T-helper 2 cell treated with Interferon-gamma antibody and Interleukin-4, amounts not matched to agents 5 μg/mL and 100 μg/mL, for 36 hours (primary cell): ENCODE measurements around the gene ICA1.
A peak's percentile ranks its signal among the peaks of the same experiment; 100 is the strongest.
"Not testable (repeated sequence)": the region's sequence is repeated elsewhere in the genome, so short reads cannot be mapped to it uniquely, and the experiment has no call there.

ENCODE experiments used
- DNase-seq: peaks from one replicate; pipeline ENCODE4 v3.0.0; 2021; ENCODE audit warnings: low spot score
- H3K27ac Mint-ChIP-seq: one replicate; pipeline ENCODE4 v1.8.0; 2021; ENCODE audit warnings: mild to moderate bottlenecking, mixed read lengths
- H3K27me3 Mint-ChIP-seq: one replicate; pipeline ENCODE4 v1.8.0; 2021; ENCODE audit warnings: low read depth, mixed read lengths
- H3K36me3 Mint-ChIP-seq: one replicate; pipeline ENCODE4 v1.8.0; 2021; ENCODE audit warnings: low read depth, mixed read lengths
- H3K4me1 Mint-ChIP-seq: one replicate; pipeline ENCODE4 v1.8.0; 2021; ENCODE audit warnings: low read depth, mixed read lengths
- H3K4me3 Mint-ChIP-seq: one replicate; pipeline ENCODE4 v1.8.0; 2022; ENCODE audit warnings: mild to moderate bottlenecking, moderate library complexity, mixed read lengths
- H3K9me3 Mint-ChIP-seq: one replicate; pipeline ENCODE4 v1.8.0; 2021; ENCODE audit warnings: mixed read lengths

ICA1 gene

GRCh38 chr7:8109196-8110022 lies 152.6 kb downstream of the ICA1 start:
- Mint-ChIP-seq H3K4me1 (peaks cover 34% of the 10 kb centered on the region), H3K27me3 (no peaks in the 10 kb centered on the region), H3K4me3 (no peak overlapping the region), H3K9me3 (peaks cover 6% of the 10 kb centered on the region), H3K27ac (no peak overlapping the region), H3K36me3 (peaks cover 4% of the 10 kb centered on the region)
- no peak for DNase-seq

GRCh38 chr7:8105449-8106095 lies 156.4 kb downstream of the ICA1 start:
- Mint-ChIP-seq H3K36me3 (peaks cover 5% of the 10 kb centered on the region), H3K27me3 (no peaks in the 10 kb centered on the region), H3K4me3 (no peak overlapping the region), H3K27ac (peak overlapping the region; percentile 56), H3K4me1 (peaks cover 18% of the 10 kb centered on the region), H3K9me3 (peaks cover 22% of the 10 kb centered on the region)
- no peak for DNase-seq

- Mint-ChIP-seq H3K36me3 (peaks cover 5% of the 10 kb centered on the region), H3K27ac (no peak overlapping the region), H3K4me1 (peaks cover 18% of the 10 kb centered on the region), H3K4me3 (no peak overlapping the region), H3K9me3 (peaks cover 32% of the 10 kb centered on the region), H3K27me3 (no peaks in the 10 kb centered on the region)
- no peak for DNase-seq
These were observed 158.7 kb downstream of the ICA1 start for GRCh38 chr7:8103282-8103681.

- not testable (repeated sequence) for DNase-seq, H3K4me3 Mint-ChIP-seq, H3K27ac Mint-ChIP-seq, H3K27me3 Mint-ChIP-seq
- Mint-ChIP-seq H3K9me3 (peaks cover 35% of the 10 kb centered on the region), H3K4me1 (peaks cover 16% of the 10 kb centered on the region), H3K36me3 (peaks cover 11% of the 10 kb centered on the region)
These were observed 160.7 kb downstream of the ICA1 start for GRCh38 chr7:8101292-8101691.

- H3K9me3 Mint-ChIP-seq: peaks cover 12% of the 10 kb centered on the region
- H3K4me1 Mint-ChIP-seq: peaks cover 5% of the 10 kb centered on the region
- peaks cover 19% of the 10 kb centered on the region for H3K36me3 Mint-ChIP-seq
- peaks cover 4% of the 10 kb centered on the region for H3K27me3 Mint-ChIP-seq
- DNase-seq: no peak
- H3K4me3 Mint-ChIP-seq: no peak overlapping the region
- no peak overlapping the region for H3K27ac Mint-ChIP-seq
These were observed 167.5 kb downstream of the ICA1 start for GRCh38 chr7:8094164-8095140.

- H3K4me3 Mint-ChIP-seq: no peak overlapping the region
- H3K27me3 Mint-ChIP-seq: no peaks in the 10 kb centered on the region
- H3K4me1 Mint-ChIP-seq: peaks cover 7% of the 10 kb centered on the region
- no peak for DNase-seq
- peaks cover under 1% of the 10 kb centered on the region for H3K9me3 Mint-ChIP-seq
- peaks cover 27% of the 10 kb centered on the region for H3K36me3 Mint-ChIP-seq
- H3K27ac Mint-ChIP-seq: no peak overlapping the region
These were observed 169.8 kb downstream of the ICA1 start for GRCh38 chr7:8092140-8092539.

GRCh38 chr7:8089036-8089780 lies 172.8 kb downstream of the ICA1 start:
- no peak overlapping the region for H3K27ac Mint-ChIP-seq
- no peaks in the 10 kb centered on the region for H3K9me3 Mint-ChIP-seq
- DNase-seq: no peak
- H3K4me3 Mint-ChIP-seq: no peak overlapping the region
- H3K36me3 Mint-ChIP-seq: peaks cover 40% of the 10 kb centered on the region
- H3K27me3 Mint-ChIP-seq: no peaks in the 10 kb centered on the region
- peaks cover 7% of the 10 kb centered on the region for H3K4me1 Mint-ChIP-seq

- Mint-ChIP-seq H3K36me3 (peaks cover 40% of the 10 kb centered on the region), H3K9me3 (no peaks in the 10 kb centered on the region), H3K4me3 (no peak overlapping the region), H3K4me1 (peaks cover 4% of the 10 kb centered on the region), H3K27me3 (no peaks in the 10 kb centered on the region), H3K27ac (no peak overlapping the region)
- DNase-seq: no peak
These were observed 175.7 kb downstream of the ICA1 start for GRCh38 chr7:8086239-8086638.

- H3K27me3 Mint-ChIP-seq: no peaks in the 10 kb centered on the region
- DNase-seq: no peak
- H3K4me1 Mint-ChIP-seq: peaks cover 4% of the 10 kb centered on the region
- no peak overlapping the region for H3K4me3 Mint-ChIP-seq
- peaks cover 40% of the 10 kb centered on the region for H3K36me3 Mint-ChIP-seq
- H3K27ac Mint-ChIP-seq: no peak overlapping the region
- H3K9me3 Mint-ChIP-seq: no peaks in the 10 kb centered on the region
These were observed 176.5 kb downstream of the ICA1 start for GRCh38 chr7:8085420-8085819.

- Mint-ChIP-seq H3K4me1 (peaks cover 2% of the 10 kb centered on the region), H3K36me3 (peaks cover 39% of the 10 kb centered on the region), H3K27ac (no peak overlapping the region), H3K4me3 (no peak overlapping the region), H3K27me3 (no peaks in the 10 kb centered on the region), H3K9me3 (no peaks in the 10 kb centered on the region)
- no peak for DNase-seq
These were observed 177.1 kb downstream of the ICA1 start for GRCh38 chr7:8084836-8085235.

GRCh38 chr7:8082762-8083161 lies 179.2 kb downstream of the ICA1 start:
- H3K4me3 Mint-ChIP-seq: no peak overlapping the region
- no peak for DNase-seq
- H3K36me3 Mint-ChIP-seq: peaks cover 31% of the 10 kb centered on the region
- H3K4me1 Mint-ChIP-seq: peaks cover 2% of the 10 kb centered on the region
- no peaks in the 10 kb centered on the region for H3K9me3 Mint-ChIP-seq
- H3K27me3 Mint-ChIP-seq: no peaks in the 10 kb centered on the region
- no peak overlapping the region for H3K27ac Mint-ChIP-seq

GRCh38 chr7:8078418-8078817 lies 183.5 kb downstream of the ICA1 start:
- Mint-ChIP-seq H3K4me3 (no peak overlapping the region), H3K27ac (no peak overlapping the region), H3K36me3 (peaks cover 23% of the 10 kb centered on the region), H3K4me1 (no peaks in the 10 kb centered on the region), H3K9me3 (no peaks in the 10 kb centered on the region), H3K27me3 (no peaks in the 10 kb centered on the region)
- DNase-seq: no peak

GRCh38 chr7:8070451-8071180 lies 191.4 kb downstream of the ICA1 start:
- H3K36me3 Mint-ChIP-seq: peaks cover 57% of the 10 kb centered on the region
- H3K27me3 Mint-ChIP-seq: no peaks in the 10 kb centered on the region
- H3K4me3 Mint-ChIP-seq: no peak overlapping the region
- peaks cover 10% of the 10 kb centered on the region for H3K9me3 Mint-ChIP-seq
- peaks cover 18% of the 10 kb centered on the region for H3K4me1 Mint-ChIP-seq
- H3K27ac Mint-ChIP-seq: no peak overlapping the region
- DNase-seq: no peak
